GM19372 (cell line): ENCODE results near the gene PCDHA11.
"Not testable (repeated sequence)": the region's sequence is repeated elsewhere in the genome, so short reads cannot be mapped to it uniquely, and the experiment has no call there.

Experiments
- ATAC-seq: cut with Tn5 transposase; IDR thresholded peaks from one replicate; pipeline ENCODE4 v1.9.1; 2021; ENCODE audit warnings: mild to moderate bottlenecking, low read depth, moderate library complexity; ENCODE audit not compliant: unreplicated experiment

PCDHA11 gene

DNA sequence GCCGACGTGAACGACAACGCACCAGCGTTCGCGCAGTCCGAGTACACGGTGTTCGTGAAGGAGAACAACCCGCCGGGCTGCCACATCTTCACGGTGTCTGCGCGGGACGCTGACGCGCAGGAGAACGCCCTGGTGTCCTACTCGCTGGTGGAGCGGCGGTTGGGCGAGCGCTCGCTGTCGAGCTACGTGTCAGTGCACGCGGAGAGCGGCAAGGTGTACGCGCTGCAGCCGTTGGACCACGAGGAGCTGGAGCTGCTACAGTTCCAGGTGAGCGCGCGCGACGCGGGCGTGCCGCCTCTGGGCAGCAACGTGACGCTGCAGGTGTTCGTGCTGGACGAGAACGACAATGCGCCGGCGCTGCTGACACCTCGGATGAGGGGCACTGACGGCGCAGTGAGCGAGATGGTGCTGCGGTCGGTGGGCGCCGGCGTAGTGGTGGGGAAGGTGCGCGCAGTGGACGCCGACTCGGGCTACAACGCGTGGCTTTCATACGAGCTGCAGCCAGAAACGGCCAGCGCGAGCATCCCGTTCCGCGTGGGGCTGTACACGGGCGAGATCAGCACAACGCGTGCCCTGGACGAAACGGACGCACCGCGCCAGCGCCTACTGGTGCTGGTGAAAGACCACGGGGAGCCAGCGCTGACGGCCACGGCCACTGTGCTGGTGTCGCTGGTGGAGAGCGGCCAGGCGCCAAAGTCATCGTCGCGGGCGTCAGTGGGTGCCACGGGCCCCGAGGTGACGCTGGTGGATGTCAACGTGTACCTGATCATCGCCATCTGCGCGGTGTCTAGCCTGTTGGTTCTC is 18.7 kb upstream of the PCDHA11 start:
- ATAC-seq = not testable (repeated sequence)

DNA sequence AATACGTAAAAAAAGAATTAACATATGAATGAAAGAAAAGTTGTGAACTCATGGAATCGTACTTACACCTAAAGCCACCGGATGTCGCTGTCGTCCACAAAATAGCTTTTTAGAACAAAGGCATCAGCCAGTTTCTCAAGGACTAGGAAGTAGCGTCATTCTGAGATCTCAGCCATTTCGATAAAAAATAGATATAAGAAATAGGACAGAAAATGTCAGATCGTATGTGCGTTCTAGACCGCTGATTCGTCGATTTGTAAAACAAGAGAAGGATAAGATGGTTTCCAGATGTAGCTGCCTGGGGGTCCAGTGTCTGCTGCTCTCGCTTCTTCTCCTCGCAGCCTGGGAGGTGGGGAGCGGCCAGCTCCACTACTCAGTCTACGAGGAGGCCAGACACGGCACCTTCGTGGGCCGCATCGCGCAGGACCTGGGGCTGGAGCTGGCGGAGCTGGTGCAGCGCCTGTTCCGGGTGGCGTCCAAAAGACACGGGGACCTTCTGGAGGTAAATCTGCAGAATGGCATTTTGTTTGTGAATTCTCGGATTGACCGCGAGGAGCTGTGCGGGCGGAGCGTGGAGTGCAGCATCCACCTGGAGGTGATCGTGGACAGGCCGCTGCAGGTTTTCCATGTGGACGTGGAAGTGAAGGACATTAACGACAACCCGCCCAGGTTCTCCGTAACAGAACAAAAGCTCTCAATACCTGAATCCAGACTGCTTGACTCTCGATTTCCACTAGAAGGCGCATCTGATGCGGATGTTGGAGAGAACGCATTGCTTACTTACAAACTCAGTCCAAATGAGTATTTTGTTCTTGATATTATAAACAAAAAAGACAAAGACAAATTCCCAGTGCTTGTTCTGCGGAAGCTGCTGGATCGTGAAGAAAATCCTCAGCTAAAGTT is 12.7 kb upstream of the PCDHA11 start, which contains the start of gene PCDHA10:
TSS of gene PCDHA10 (plus strand) at position 126 of the 903 bp plus-strand sequence. CDS start at position 278, 152 bp downstream.
- no peak for ATAC-seq

- no peak for ATAC-seq
Measured at GRCh38 chr5:140857177-140857986, 11.4 kb upstream of the PCDHA11 start.

DNA sequence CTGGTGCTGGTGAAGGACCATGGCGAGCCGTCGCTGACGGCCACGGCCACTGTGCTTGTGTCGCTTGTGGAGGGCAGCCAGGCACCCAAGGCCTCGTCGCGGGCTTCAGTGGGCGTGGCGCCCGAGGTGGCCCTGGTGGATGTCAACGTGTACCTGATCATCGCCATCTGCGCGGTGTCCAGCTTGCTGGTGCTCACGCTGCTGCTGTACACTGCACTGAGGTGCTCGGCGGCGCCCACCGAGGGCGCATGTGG is 10.8 kb upstream of the PCDHA11 start:
- no peak for ATAC-seq

GRCh38 chr5:140862441-140863295 is 6.1 kb upstream of the PCDHA11 start:
- no peak for ATAC-seq

DNA sequence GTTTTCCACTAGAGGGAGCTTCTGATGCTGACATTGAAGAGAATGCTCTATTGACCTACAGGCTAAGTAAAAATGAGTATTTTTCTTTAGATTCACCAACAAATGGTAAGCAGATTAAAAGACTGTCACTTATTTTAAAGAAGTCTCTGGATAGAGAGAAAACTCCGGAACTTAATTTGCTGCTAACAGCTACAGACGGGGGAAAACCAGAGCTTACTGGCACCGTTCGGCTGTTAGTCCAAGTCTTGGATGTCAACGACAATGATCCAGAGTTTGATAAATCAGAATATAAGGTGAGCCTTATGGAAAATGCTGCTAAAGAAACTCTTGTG is 764 bp downstream of the PCDHA11 start:
- ATAC-seq = no peak

- ATAC-seq = no peak
Measured at GRCh38 chr5:140870221-140871201, 1.8 kb downstream of the PCDHA11 start.

DNA sequence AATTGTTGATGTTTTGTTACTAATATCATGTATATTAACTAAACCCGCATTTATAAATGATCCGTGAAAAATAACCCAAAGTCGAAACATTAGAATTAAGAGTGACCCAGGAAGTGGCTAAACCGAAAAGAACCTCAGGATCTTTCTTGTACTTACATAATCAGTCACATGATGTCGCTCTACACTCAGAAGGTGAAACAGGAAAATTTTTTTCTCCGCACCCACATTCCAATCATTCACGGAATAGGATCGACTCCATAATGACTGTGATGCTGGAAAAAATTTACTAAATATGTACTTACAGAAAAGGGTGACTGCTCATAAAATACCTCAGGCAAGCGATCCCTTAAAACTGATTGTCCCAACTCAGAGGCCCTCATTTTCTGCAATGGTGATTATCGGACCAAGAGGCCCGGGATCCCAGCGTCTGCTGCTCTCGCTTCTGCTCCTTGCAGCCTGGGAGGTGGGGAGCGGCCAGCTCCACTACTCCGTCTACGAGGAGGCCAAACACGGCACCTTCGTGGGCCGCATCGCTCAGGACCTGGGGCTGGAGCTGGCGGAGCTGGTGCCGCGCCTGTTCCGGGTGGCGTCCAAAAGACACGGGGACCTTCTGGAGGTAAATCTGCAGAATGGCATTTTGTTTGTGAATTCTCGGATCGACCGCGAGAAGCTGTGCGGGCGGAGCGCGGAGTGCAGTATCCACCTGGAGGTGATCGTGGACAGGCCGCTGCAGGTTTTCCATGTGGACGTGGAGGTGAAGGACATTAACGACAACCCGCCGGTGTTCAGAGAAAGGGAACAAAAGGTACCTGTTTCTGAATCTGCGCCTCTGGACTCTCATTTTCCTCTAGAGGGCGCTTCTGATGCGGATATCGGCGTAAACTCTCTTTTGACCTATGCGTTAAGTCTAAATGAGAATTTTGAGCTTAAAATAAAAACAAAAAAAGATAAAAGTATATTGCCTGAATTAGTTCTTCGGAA is 6.6 kb downstream of the PCDHA11 start, which contains the start of gene PCDHA12:
TSS of gene PCDHA12 (plus strand) at position 224 of the 981 bp plus-strand sequence. CDS start at position 389, 165 bp downstream.
- ATAC-seq = no peak

GRCh38 chr5:140876541-140877261 is 7.9 kb downstream of the PCDHA11 start:
- not testable (repeated sequence) for ATAC-seq

- ATAC-seq = no peak
Measured at GRCh38 chr5:140877262-140877581, 8.5 kb downstream of the PCDHA11 start.

- no peak for ATAC-seq
Measured at GRCh38 chr5:140881889-140882590, 13.3 kb downstream of the PCDHA11 start, which contains the start of gene PCDHA13. TSS of gene PCDHA13 (plus strand) at chr5:140882124. CDS start at chr5:140882269, 145 bp downstream.

- ATAC-seq = no peak
Measured at GRCh38 chr5:140882591-140882899, 13.8 kb downstream of the PCDHA11 start.

DNA sequence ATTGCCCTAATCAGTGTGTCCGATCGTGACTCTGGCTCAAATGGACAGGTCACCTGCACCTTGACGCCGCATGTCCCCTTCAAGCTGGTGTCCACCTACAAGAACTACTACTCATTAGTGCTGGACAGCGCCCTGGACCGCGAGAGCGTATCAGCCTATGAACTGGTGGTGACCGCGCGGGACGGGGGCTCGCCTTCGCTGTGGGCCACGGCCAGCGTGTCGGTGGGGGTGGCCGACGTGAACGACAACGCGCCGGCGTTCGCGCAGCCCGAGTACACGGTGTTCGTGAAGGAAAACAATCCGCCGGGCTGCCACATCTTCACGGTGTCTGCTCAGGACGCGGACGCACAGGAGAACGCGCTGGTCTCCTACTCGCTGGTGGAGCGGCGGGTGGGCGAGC is 14.6 kb downstream of the PCDHA11 start:
- ATAC-seq = no peak

DNA sequence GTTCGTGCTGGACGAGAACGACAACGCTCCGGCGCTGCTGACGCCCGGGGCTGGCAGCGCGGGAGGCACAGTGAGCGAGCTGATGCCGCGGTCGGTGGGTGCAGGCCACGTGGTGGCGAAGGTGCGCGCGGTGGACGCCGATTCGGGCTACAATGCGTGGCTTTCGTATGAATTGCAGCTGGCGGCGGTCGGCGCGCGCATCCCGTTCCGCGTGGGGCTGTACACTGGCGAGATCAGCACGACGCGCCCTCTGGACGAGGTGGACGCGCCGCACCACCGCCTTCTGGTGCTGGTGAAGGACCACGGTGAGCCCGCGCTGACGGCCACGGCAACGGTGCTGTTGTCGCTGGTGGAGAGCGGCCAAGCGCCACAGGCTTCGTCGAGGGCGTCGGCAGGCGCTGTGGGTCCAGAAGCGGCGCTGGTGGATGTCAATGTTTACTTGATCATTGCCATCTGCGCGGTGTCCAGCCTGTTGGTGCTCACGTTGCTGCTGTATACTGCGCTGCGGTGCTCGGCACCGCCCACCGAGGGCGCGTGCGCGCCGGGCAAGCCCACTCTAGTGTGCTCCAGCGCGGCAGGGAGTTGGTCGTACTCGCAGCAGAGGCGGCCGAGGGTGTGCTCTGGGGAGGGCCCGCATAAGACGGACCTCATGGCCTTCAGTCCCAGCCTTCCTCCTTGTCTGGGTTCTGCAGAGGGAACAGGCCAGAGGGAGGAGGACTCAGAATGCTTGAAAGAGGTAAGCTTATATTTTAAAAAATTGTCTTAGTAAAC is 15.4 kb downstream of the PCDHA11 start:
- no peak for ATAC-seq

GRCh38 chr5:140916325-140916724 is 47.6 kb downstream of the PCDHA11 start:
- no peak for ATAC-seq
